GM21619 (cell line): Measurements from ENCODE around the gene TSPAN18.

Source experiments
- ATAC-seq: cut with Tn5 transposase; IDR thresholded peaks from one replicate; pipeline ENCODE4 v1.9.1; 2021; ENCODE audit not compliant: unreplicated experiment

The TSPAN18 gene

DNA sequence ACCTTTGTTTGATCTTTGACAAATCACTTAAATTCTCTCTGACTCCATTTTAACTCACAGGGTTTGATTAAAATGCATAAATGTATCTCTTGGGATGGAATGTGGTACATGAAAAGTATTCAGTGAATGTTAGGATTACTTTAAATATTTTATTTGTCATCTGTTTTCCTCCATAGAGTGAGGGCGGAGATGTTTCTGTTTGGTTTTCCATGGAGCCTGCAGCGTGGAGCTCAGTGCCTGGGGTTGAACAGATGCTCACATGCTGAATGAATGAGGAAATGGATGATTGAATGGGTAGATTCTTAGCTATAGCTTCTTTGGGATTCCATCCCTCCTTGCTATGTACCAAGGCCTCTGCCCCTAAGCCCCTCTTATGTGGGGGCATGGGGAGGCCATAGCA lies 10.0 kb downstream of the TSPAN18 start:
- no peak for ATAC-seq

DNA sequence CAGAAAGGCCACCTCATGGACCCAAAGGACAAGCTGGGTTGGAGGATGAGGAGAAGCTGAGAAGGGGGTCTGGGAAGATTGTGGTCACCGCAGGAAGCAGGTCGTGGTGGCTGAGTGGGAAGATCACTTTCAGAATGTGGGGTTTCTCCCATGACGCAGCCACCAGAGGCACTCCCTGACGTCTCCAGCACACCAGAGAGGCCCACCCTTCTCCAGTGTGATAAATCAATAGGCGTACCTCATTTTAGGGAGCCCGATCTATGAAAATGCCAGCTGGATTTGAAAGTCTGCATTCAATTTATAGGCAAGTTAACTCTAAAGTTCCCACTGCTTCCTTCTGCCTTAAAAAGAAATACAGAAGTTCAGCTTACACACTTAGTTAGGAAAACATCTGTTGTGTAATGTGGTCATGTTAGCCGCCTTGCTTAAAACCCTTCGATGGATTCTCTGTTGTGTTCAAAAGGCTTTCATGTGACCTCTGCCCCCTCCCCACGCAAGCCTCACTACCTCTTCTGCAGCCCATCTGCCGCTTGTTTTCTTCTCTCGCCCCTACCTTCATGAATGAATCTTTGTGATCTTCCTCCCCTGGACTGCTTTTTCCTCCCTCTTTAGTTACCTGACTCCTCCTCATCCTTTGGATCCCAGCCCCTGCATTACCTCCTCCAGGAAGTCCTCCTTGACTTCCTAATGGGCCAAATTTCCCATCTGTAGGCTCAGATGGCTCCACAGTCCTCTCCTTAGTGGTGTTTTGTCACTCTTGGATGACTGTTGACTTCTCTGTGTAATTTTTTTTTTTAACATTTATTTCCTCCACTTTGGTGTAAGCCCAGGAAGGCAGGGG lies 10.7 kb downstream of the TSPAN18 start:
- no peak for ATAC-seq

DNA sequence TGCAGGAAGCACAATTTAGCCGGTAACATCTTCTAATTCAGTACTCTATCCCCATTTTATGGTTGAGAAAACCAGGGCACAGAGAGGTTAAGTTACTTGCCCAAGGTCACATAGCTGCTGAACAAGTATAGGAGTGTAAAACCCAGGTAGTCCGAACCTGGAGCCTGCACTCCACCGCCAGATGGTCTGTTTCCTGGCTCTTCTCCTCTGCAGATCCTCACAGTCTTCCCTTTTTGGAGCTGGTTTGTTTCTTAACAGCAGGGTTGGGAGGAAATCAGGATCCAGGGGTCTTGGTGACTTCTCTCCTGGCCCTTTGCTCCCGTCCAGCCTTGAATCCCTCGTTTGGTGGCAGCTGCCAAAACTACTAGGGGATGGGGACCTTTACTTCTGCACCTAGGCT lies 12.0 kb downstream of the TSPAN18 start:
- no peak for ATAC-seq

DNA sequence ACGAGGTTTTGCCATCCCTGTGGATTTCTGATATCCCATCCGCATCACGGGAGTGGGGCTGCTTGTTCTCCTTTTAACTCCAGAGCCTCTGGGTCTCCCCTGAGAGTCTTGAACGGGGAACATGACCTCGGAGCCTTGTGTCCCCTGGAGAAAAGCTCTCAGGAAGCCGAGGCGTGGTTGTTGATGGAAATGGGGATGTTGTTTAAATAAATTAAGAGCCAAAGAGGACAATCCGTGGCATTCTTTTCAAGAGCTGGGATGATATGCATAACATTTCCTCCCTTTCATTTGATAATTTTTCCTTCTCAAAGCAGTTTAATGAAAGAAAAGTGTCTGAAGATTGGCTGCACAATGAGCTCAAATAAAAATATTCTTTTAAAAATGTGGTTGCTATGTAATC lies 14.2 kb downstream of the TSPAN18 start:
- no peak for ATAC-seq

DNA sequence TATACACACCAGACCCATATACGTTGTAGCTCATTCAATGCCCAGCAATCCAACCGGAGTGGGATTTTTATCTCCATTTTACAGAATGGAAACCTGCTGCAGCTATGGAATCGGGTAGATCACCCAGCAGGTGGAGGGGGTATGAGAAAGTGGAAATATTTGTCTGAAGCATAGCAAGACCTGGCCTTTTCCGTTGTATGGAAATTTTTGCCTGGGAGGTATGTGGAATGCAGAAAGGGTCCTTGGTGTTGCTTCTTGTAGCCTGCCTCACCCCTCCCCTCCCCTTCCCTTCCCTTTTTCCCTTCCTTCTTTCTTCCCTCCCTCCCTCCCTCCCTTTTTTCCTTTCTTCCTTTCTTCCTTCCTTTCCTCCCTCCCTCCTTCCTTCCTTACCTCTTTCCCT lies 15.2 kb downstream of the TSPAN18 start:
- ATAC-seq, result no peak

DNA sequence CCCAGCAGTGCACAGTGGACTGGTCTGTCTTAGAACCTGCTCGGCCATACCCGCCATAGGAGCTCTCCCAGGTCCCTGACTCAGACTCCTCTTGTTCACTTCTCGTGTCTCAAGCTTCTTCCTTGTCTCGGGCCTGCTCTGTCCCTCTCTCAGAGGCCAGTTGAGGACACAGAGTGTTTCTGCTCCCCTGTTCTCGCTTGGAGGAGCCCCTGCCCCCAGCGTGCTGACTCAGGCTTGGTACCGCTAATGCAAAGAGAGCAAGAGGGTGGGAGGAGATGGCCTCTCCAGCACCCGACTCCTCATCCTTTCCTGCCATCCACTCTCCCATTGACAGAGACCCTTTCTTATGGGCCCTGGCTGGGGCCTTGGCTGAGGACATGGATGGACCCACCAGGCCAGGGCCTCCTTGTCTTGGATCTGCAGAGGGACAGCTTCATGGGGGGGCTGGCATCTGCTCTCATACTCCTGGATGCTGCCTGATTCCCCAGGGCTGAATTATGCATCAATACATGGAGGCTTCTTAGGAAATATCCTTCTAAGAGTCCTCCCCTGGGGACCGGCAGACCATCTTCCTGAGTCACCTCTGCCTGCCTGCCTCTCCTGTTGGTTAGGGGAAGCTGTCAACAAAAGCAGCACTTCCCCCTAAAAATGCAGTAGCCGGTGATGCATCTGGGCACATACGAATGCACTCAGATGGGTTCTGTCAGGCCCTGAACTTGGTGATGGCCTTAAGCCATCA lies 15.9 kb downstream of the TSPAN18 start:
- no peak for ATAC-seq

DNA sequence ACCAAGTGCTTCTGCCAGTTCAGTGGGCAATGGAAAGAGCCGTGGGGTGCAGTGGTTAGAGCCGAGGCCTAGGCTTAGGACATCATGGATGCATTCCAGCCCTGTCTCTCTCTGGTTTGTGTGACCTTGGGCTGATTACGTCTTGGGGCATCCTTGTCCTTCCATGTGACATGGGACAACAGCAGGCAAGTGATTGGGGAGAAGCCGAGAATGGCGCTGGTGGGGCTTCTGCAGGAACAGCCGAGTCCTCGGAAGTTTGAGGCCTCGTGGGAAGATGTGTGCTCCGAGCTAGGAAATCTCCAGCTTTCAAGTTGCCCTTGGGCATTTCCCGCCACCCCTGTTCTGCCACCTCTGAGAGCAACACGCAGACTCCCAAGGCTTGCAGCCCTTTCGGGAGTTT lies 16.6 kb downstream of the TSPAN18 start:
- no peak for ATAC-seq

DNA sequence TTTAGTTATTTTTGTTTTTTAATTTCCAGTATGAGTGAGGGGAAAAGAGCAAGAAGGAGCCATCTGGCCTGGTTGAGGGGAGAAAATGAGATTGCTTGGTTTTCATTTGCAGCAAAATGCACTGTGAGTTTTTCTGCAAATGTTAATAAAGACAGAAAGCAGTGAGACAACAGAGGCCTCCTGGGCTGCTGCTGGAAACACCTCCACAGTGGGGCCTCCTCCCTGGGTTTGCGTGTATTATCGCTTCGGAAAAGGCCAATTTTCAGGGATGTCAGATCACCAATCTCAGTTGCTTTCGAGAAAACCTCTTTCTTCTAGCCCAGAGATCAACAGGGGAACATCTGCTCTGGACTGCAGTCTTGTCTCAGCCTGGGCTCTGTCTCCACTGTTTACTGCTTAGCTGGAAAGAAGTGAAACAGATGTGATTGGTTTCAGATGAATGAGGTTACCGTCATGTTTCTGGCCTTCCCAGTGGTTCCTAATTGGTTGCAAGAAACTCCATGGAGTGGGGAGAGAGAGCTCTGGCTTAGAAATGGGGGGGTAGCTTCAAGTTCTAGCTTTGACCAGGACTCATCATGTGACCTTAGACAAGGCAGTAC lies 17.3 kb downstream of the TSPAN18 start:
- ATAC-seq, result no peak

DNA sequence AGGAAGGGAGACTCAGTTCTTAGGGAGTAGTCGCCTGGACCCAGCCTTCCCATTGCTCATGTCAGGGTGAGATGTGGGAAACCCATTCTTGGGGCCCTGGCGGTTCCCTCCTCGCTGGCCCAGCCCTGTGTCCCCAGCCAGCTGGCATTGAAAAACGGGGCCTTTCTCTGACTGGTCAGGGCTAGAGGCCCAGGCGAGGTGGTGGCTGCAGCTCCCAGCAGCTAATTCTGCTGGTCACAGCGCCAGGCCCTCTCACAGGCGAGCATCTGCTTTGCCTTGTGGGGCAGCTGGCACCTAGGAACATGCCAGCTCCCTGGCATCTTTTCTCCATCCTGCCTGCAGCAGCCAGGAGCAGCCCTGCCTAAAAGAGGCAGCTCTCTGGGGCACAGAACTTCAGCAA lies 20.1 kb downstream of the TSPAN18 start:
- ATAC-seq, result no peak

DNA sequence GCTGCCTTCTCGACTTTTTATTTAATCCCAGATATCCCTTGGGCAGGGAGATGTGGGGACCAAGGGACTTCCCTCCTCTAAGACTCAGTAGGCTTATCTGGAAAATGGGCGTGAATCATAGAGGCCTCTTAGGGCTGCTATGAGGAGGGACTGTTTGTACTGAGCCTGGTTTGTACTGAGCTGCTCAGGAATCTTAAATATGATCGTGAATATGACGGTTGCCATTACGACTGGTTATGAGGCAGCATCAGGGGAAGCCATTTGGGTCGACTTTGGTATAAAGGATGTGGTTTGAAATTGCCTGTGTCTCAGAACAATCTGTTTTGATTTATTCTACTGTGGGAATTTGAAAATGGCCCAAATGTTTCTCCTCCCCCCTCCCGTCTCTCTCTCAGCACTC lies 20.6 kb downstream of the TSPAN18 start:
- no peak for ATAC-seq

DNA sequence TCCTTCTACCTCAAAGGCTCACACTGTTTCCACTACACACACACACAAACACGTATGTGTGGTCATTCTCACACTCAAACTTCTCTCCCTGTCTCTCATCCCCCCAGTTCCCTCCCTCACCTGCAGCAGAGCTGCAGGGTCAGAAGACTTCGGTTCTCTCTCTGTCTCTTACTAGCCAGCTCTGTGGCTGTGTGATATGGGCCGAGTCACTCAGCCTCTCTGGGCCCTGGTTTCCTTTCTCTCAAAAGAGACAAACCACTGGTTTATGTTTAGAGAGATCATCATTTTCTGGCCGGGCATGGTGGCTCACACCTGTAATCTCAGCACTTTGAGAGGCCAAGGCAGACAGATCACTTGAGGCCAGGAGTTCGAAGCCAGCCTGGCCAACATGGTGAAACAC lies 21.1 kb downstream of the TSPAN18 start:
- ATAC-seq, result no peak

DNA sequence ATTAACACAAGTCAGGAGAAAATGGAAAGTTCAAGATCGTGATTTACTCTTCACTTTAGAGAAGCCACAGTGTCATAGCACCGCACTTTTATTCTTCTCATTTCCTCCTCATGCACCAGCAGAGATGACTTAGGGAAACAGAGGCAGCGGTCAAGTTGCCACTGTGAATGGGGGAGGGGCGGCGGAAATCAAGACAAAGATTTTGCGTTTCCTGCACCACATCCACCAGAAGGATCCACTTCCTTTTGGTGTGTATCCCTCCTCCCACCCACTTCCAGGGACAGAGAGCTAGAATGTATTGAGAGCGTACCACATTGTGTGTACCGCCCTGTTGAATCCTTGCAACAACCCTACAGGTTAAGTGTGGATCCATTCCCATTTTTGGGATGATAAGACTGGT lies 21.8 kb downstream of the TSPAN18 start:
- ATAC-seq, result no peak

DNA sequence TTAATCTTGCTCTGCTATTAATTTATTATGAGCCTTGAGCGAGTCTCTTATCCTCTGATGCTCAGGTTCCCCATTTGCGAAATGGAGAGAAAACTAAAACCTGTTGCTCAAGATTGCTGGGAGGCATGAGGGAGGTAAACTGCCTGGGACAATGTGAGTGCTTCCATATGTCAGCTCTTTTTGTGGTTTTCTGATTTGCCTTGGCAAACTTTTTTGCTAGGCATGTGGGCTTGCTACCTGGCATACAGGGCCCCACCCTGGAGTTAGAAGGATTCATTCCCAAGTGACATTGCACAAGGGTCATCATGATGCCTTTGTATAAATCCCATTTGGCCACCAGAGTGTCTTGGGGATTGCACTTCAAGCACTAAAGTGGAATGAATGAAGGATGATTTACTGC lies 22.4 kb downstream of the TSPAN18 start:
- no peak for ATAC-seq

DNA sequence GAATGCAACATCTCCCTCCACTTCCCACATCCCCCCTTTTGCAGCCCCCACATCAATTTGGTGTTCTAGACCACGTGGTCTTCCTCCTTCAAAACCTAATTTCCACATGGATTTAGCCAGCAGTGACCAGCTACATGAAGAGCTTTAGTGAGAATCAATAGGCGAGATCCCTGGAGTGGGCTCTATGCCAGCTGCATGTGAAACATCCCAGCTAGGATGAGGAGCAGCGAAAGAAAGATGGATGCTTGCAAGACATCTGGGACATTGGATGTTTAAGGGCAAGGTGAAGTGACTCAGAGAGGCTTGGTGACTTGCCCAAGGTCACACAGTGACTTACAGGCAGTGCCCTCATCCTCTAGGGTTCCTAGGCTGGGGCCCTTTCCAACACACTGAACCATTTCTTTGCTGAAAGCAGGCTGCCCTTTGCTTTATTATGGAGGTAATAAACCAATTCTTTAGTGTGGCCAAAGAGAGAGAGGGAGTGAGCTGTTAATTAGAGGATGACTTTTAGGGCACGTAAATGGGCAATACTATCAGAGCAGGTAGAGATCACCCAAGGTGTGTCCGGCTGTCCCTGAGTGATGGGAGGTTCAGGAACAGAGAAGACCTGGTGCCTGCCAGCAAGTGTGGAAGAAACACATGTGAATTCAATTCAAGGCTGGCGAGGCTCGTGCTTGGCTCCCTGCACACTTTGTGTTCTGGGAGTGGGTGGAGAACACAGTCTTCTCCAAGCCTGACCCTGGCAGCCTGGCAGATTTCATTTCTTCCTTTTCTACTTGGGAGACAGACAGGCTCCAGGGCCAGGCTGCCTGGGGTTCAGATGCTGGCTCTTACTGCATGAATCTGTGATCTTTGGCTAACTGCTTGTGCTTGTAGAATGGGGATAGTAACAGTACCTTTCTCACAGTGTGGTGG lies 24.0 kb downstream of the TSPAN18 start:
- no peak for ATAC-seq

DNA sequence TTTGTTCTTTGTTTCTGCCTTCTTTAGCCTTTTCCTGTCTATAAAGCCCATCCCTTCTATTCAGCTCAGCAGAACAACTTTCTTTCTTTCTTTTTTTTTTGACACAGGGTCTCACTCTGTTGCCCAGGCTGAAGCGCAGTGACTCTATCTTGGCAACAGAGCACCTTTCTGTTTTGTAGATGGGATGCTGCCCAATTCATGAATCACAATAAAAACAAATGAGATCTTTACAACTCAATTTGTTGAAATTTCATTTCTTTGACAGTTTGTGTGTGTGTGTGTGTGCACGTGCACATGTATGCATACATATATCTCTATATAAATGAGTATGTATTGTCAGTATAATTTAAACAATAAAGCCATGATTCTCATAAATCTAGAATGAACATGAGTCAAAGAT lies 25.5 kb downstream of the TSPAN18 start:
- ATAC-seq, result no peak

DNA sequence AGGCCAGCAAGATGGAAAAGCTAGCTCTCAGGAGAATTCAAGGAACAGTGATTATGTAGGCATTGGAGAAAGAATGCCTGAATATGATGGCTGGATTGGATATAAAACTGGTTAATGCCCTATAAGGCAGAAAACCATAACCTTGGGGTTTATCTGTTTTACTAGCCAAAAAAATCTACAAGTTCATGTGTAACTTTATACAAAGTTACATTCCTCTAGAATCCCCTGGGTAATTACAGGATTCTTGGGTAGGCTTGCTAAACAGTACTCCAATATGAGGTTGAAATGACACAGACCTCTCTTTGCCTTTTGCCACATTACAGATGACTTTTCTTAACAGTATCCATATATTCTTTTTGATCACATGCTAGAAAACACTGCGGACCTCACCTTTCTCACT lies 26.0 kb downstream of the TSPAN18 start:
- ATAC-seq, result no peak

DNA sequence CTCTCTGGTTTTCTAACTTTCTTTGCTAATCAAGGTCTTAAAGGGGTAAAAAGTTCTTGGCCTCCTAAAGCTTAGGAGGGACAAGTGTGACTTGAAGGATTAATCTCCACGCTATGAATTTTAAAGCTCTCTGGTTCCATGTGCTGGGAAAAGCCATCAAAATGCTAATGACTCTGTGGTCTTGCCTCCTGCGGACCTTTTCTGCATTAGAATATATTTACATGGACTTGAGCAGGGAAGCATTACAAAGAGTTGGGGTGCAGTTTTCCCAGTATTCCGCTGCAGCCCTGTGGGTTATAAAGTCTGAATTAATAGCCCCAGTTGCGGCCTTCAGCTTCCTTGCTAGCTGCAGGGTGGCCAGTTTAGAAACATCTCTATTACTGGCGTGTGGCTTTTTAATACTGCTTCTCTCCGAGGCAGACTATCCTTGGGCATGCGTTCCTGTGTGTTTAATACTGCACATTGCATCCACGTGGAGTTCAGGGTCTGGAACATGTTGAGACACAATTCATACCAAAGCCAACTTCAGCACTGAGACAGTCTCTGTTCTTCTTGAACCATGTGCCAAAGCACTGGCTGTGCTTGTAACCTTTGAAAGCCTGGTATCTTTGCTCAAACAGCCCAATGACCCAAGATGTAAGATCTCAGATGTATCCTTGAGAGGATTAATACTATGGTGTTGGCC lies 27.3 kb downstream of the TSPAN18 start:
- ATAC-seq, result no peak

DNA sequence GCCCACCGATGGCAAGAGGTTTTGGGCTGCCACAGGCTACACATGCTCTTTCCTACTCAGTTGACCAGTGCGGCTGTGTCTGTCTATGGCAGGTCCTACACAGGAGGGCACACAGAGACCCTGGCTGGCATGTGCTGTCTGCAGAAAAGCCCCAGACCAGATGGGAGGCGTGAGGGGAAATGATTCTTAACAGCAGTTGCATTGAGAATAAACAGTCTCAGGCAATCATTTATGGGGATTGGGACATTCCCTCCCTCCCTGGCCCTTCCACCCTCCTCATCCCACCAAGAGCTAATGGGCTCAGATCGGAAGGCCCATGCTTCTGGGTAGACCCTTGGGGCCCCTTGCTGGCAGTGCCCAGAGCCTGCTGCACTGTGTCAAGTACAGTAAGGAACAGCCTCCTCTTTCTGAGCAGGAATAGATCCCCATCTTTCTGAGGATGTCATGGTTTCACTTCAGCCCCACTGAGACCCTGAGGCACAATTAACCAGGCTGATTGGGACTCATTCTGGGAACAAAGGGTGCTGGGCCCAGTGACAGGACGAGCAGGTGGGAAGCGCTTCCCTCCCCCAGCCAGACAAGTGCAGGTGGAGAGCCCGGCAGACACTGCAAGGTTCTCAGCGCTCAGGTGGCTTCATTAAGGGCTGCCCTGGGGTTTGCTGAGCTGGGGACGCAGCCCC lies 28.3 kb downstream of the TSPAN18 start:
- no peak for ATAC-seq

DNA sequence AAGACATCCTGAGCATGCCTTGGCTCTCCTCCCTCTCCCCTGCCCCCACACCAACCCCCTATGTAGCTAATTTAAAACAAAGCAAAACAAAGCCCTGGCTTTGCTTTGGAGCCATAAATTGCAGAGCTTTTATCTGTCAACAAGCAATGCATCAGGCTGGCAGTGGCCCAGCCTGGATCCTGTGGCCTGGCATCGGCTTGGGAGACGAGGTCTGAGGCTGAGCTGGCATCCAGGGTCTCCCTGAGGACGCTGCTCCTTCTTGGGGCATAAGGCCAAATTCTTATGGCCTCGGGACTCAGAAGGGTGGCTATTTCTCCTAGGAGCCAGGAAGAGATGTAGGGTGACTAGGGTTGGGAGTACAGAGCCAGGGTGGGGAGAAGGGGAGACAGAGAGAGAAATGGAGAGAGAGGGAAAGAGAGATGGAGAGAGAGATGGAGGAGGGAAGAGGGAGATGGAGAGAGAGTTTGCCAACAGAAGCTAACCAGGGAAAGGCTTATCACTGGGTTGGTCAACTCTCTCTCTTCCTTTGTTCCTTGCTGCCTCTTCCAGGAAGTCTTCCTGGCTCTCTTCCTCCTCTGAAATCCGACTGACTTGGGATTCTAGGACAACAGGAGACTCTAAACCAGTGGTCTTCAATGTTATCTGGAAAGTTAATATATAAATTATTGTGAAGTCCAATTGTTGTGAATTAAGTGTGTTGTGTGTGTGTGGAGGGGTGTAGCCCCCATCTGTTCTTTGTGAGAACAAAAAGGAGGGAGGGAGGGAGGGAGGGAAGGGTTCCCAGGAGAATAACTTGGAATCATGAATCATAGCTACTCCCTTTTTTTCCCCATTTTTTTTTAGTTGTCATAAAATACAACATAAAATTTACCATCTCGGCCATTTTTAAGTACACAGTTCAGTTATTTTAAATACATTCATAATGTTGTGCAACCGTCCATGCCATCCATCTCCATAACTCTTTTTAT lies 29.1 kb downstream of the TSPAN18 start:
- ATAC-seq, result no peak
